ENCODE results near the gene ALPL.

The ALPL gene

DNA sequence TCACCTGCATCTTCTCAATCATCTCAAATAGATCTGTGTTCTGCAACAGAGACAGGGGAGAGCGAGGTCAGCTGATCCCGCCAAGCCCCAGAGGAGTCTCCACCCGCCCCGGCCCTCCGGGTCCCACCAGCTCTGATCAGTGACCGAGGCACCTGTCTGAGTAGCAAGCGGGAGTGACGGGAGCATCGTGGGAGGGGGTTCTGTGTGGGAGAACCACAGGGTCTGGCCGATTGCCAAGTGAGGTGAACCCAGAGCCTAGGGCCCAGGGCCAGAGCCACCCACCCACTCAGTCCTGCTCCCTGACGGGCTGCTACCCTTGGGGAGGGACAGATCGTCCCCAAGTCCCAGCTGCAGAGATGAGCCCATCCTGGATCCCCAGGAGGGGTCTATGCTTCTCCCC, 110.8 kb downstream of the ALPL start:
- TF ChIP-seq, protein P1, sequence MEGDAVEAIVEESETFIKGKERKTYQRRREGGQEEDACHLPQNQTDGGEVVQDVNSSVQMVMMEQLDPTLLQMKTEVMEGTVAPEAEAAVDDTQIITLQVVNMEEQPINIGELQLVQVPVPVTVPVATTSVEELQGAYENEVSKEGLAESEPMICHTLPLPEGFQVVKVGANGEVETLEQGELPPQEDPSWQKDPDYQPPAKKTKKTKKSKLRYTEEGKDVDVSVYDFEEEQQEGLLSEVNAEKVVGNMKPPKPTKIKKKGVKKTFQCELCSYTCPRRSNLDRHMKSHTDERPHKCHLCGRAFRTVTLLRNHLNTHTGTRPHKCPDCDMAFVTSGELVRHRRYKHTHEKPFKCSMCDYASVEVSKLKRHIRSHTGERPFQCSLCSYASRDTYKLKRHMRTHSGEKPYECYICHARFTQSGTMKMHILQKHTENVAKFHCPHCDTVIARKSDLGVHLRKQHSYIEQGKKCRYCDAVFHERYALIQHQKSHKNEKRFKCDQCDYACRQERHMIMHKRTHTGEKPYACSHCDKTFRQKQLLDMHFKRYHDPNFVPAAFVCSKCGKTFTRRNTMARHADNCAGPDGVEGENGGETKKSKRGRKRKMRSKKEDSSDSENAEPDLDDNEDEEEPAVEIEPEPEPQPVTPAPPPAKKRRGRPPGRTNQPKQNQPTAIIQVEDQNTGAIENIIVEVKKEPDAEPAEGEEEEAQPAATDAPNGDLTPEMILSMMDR (IDR thresholded peaks at IDR 0.05; ENCODE audit: borderline replicate concordance, insufficient read depth, low read depth, low read length): no peak
- H3K4me3 ChIP-seq (ENCODE audit: low read depth, low read length): no peak overlapping the region

DNA sequence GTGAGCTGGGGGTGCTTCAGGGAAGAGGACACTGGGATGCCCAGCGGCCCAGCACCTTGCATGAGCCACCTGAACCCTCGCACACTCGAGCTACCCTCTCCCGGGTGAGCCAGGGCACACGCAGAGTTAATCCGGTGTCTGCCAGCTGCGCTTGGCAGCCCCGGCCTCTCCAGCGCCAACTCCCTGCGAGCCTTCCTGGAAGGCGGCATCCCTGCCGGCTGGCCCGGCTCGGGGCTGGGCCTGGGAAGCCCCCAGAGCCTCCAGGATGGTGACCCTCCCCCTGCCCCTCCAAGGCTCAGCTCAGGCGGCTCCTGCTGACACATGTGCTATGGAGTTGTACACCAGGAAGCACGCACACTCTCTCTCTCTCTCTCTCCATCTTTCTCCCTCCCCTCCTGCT, 111.3 kb downstream of the ALPL start:
- TF ChIP-seq, protein P1 (IDR thresholded peaks at IDR 0.05; ENCODE audit: borderline replicate concordance, insufficient read depth, low read depth, low read length): no peak
- H3K4me3 ChIP-seq (ENCODE audit: low read depth, low read length): no peak overlapping the region

DNA sequence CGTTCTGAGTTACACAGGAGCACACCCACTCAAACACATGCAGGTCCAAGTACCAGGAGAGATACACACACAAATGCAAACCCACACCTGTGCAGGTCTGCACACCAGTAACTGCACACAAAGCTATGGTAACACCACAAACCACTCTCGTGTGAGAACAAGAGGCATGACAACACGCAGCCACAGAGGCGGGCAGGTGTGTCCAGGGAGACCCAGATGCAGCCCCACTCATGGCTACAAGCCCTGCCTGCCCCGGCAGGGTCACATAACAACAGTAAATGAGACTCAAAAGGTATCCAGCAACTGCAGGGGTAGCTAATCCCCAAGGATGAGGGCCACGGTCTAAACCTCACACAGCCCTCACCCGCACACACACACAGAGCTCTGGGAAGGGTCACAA, 111.8 kb downstream of the ALPL start:
- H3K4me3 ChIP-seq (ENCODE audit: low read depth, low read length): no peak overlapping the region
- TF ChIP-seq, protein P1 (IDR thresholded peaks at IDR 0.05; ENCODE audit: borderline replicate concordance, insufficient read depth, low read depth, low read length): no peak

DNA sequence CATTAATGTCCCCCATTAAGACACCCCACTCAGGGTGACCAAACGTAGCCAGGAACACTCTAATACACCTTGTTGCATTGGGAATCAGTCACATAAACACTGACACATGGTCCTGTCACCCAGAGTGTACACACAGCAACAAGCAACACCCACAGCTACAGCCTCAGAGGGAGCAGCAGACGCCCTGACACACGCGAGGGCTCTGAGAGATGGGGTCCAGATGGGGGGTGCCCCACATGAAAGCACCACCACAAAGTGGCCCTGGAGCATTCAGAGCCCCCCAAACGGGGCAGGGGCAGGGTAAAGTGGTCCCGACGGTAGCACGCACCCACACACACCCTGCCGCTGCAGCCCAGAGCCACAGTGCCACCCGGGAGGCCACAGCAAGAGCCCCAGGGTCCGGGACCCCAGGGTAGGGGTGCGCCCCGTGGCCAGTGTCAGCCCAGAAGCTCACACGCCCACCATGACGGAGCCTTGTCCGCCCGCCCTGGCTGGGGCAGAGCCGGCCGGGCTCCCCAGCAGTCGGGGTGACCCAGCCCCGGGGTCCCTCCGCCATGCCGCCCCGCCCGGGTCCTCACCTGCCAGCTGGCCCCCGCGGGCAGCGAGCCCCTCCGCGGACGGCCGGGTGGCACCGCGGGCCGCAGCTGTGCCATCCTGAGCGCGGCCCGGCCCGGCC, 112.7 kb downstream of the ALPL start:
- H3K4me3 ChIP-seq (ENCODE audit: low read depth, low read length): no peak overlapping the region
- TF ChIP-seq, protein P1 (IDR thresholded peaks at IDR 0.05; ENCODE audit: borderline replicate concordance, insufficient read depth, low read depth, low read length): no peak

DNA sequence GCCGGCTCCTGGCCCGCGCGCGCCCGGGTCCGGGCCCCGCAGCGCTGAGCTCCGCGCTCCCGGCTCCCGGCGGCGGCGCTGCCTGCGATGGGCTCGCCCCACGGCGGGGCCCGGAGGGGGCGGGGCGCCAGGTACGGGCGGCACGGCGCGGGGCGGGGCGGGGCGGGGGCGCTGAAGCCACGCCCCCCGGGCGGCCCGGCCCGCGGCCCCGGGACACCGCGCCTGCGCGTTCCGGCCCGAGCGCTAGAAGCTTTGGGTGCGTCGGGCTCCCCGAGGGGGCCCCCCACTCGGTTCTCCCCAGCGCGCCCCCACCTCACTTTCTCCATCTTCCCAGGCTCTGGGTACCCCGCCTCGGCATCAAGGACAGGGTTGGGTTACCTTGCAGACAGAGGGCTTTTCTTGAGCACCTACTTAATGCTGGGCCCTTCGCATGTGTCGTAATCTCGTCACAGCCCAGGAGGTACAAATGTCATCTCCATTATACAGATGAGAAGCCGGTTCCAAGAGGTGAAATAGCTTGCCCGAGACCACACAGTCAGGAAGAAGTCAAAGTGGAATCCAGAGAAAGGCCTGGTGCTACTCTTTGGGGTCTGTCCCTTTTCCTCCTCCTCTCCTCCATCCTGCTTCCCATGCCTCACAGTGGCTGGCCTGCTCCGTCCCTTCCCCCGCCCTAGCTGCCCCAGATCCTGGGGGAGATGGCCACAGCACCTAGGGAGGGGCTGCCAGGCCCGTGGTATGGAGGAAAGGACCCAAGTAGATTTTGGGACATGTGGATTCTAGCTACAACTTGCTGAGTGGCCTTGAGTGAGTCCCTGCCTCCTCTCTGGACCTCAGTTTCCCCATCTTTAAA, 113.5 kb downstream of the ALPL start:
- no peak overlapping the region for H3K4me3 ChIP-seq (ENCODE audit: low read depth, low read length)
- TF ChIP-seq, protein P1 (IDR thresholded peaks at IDR 0.05; ENCODE audit: borderline replicate concordance, insufficient read depth, low read depth, low read length): no peak

DNA sequence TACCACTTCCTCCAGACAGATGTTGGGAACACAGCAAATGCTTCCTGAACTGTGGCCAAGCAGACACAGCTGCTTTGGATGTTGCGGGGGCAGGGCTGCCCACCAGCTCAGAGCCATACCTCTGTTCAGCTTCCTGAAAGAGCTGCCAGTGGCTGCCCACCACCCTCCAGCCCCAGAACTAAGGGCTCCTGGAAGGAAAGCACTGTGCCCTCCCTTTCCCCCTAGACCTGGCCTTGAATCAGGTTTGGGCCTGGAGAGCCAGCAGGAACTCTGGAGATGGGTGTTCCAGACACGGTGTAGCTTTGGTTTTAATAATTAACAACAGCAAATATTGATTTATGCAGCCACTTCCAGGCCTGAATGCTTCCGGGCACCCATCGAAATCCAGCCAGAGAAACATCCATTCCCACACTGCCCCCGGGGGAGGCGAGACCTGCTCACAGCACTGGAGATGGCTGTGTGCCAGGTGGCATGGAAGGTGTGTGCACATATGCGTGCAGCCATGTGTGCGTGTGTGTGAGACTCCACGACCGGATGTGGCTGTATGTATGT, 114.3 kb downstream of the ALPL start:
- no peak overlapping the region for H3K4me3 ChIP-seq (ENCODE audit: low read depth, low read length)
- TF ChIP-seq, protein P1 (IDR thresholded peaks at IDR 0.05; ENCODE audit: borderline replicate concordance, insufficient read depth, low read depth, low read length): no peak
